ENCODE results near the gene DPH3. TPM values are rescaled to one million over a fixed set of nuclear protein-coding genes. Genes with fewer than 3 reads are reported as not detected.

The DPH3 gene
- total RNA-seq, 4 donors from 2014 or later = 2.8 to 21.9 (median 10.0) TPM

GRCh38 chr3:16299746-16300145 lies 35.0 kb upstream of the DPH3 start:
- no peak overlapping the region for H3K4me3 ChIP-seq
- intact Hi-C loops (cut with DNase I) = no loop called here
- no peaks in the 10 kb centered on the region for H3K9me3 ChIP-seq
- DNase-seq = no peak
- TF ChIP-seq CTCF (IDR thresholded peaks at IDR 0.05) (no peak), POLR2A (IDR thresholded peaks at IDR 0.05) (no peak)
- peak overlapping the region in 2 of 4 donors; percentile 19 to 32 for H3K27ac ChIP-seq
- peaks cover 0 to 73% (median 0%) of the 10 kb centered on the region in 3 donors for H3K36me3 ChIP-seq
- H3K27me3 ChIP-seq = no peaks in the 10 kb centered on the region
- H3K4me1 ChIP-seq = peaks cover 0 to 20% (median 0%) of the 10 kb centered on the region in 3 donors
- 61 to 66% methylated on average over 3 of the region's 3 CpGs for WGBS, 2 donors

- H3K4me1 ChIP-seq = peaks cover 0 to 20% (median 0%) of the 10 kb centered on the region in 3 donors
- 71 to 79% methylated on average over 6 of the region's 6 CpGs for WGBS, 2 donors
- peak overlapping the region in 1 of 4 donors; percentile 6 for H3K27ac ChIP-seq
- H3K4me3 ChIP-seq = no peak overlapping the region
- TF ChIP-seq POLR2A (IDR thresholded peaks at IDR 0.05) (no peak), CTCF (IDR thresholded peaks at IDR 0.05) (no peak)
- no peaks in the 10 kb centered on the region for H3K27me3 ChIP-seq
- no peak for DNase-seq
- intact Hi-C loops (cut with DNase I) = no loop called here
- H3K9me3 ChIP-seq = no peaks in the 10 kb centered on the region
- peaks cover 0 to 65% (median 0%) of the 10 kb centered on the region in 3 donors for H3K36me3 ChIP-seq
Observed at GRCh38 chr3:16298891-16299290, 34.1 kb upstream of the DPH3 start.

GRCh38 chr3:16297997-16298885 lies 33.5 kb upstream of the DPH3 start:
- no peak overlapping the region for H3K4me3 ChIP-seq
- H3K9me3 ChIP-seq = no peaks in the 10 kb centered on the region
- no peak for DNase-seq
- TF ChIP-seq CTCF (IDR thresholded peaks at IDR 0.05) = no peak
- no peak for TF ChIP-seq POLR2A (IDR thresholded peaks at IDR 0.05)
- H3K27me3 ChIP-seq = no peaks in the 10 kb centered on the region
- no peak overlapping the region for H3K27ac ChIP-seq
- peaks cover 0 to 19% (median 0%) of the 10 kb centered on the region in 3 donors for H3K4me1 ChIP-seq
- WGBS, 2 donors = 78 to 79% methylated on average over 9 of the region's 9 CpGs
- H3K36me3 ChIP-seq = peaks cover 0 to 67% (median 0%) of the 10 kb centered on the region in 3 donors
- intact Hi-C loops (cut with DNase I) = no loop called here

- Histone ChIP-seq H3K9me3 (no peaks in the 10 kb centered on the region), H3K27ac (no peak overlapping the region), H3K4me1 (peaks cover 0 to 12% (median 0%) of the 10 kb centered on the region in 3 donors), H3K27me3 (no peaks in the 10 kb centered on the region), H3K4me3 (no peak overlapping the region), H3K36me3 (peaks cover 0 to 50% (median 0%) of the 10 kb centered on the region in 3 donors)
- WGBS, 2 donors = 68 to 86% methylated on average over 3 of the region's 3 CpGs
- TF ChIP-seq CTCF (IDR thresholded peaks at IDR 0.05) (no peak), POLR2A (IDR thresholded peaks at IDR 0.05) (no peak)
- intact Hi-C loops (cut with DNase I) = no loop called here
- no peak for DNase-seq
Observed at GRCh38 chr3:16295298-16295890, 30.7 kb upstream of the DPH3 start.

- Histone ChIP-seq H3K27me3 (no peaks in the 10 kb centered on the region), H3K27ac (no peak overlapping the region), H3K4me1 (peaks cover 0 to 11% (median 0%) of the 10 kb centered on the region in 3 donors), H3K36me3 (peaks cover 0 to 52% (median 0%) of the 10 kb centered on the region in 3 donors), H3K4me3 (no peak overlapping the region), H3K9me3 (no peaks in the 10 kb centered on the region)
- intact Hi-C loops (cut with DNase I) = no loop called here
- no peak for DNase-seq
- WGBS, 2 donors = 76 to 86% methylated on average over 5 of the region's 5 CpGs
- no peak for TF ChIP-seq CTCF (IDR thresholded peaks at IDR 0.05)
- no peak for TF ChIP-seq POLR2A (IDR thresholded peaks at IDR 0.05)
Observed at GRCh38 chr3:16294844-16295243, 30.1 kb upstream of the DPH3 start.
